HG02610 (cell line): Measurements from ENCODE around the gene FAM9A.
"Not testable (repeated sequence)": the region's sequence is repeated elsewhere in the genome, so short reads cannot be mapped to it uniquely, and the experiment has no call there.

Source experiments
- ATAC-seq: cut with Tn5 transposase; IDR thresholded peaks from one replicate; pipeline ENCODE4 v1.9.1; 2021; ENCODE audit warnings: mild to moderate bottlenecking, moderate library complexity; ENCODE audit not compliant: unreplicated experiment

FAM9A gene

GRCh38 chrX:8805046-8805445 is 3.9 kb upstream of the FAM9A start:
- no peak for ATAC-seq

- no peak for ATAC-seq
Measured at GRCh38 chrX:8803326-8803725, 2.1 kb upstream of the FAM9A start.

- ATAC-seq: not testable (repeated sequence)
Measured at GRCh38 chrX:8800351-8800750, 832 bp downstream of the FAM9A start.

- not testable (repeated sequence) for ATAC-seq
Measured at GRCh38 chrX:8799281-8799680, 1.9 kb downstream of the FAM9A start.

- ATAC-seq: not testable (repeated sequence)
Measured at GRCh38 chrX:8798702-8799101, 2.5 kb downstream of the FAM9A start.

GRCh38 chrX:8787119-8787518 is 14.1 kb downstream of the FAM9A start:
- not testable (repeated sequence) for ATAC-seq

- no peak for ATAC-seq
Measured at GRCh38 chrX:8784162-8784561, 17.0 kb downstream of the FAM9A start.

GRCh38 chrX:8783714-8784098 is 17.5 kb downstream of the FAM9A start:
- ATAC-seq: no peak

- ATAC-seq: no peak
Measured at GRCh38 chrX:8783097-8783713, 18.0 kb downstream of the FAM9A start.

- no peak for ATAC-seq
Measured at GRCh38 chrX:8782595-8782994, 18.6 kb downstream of the FAM9A start.

- not testable (repeated sequence) for ATAC-seq
Measured at GRCh38 chrX:8781921-8782320, 19.3 kb downstream of the FAM9A start.

GRCh38 chrX:8773117-8773516 is 28.1 kb downstream of the FAM9A start:
- no peak for ATAC-seq

GRCh38 chrX:8760021-8760420 is 41.2 kb downstream of the FAM9A start:
- ATAC-seq: no peak

GRCh38 chrX:8758706-8759105 is 42.5 kb downstream of the FAM9A start:
- not testable (repeated sequence) for ATAC-seq

GRCh38 chrX:8757609-8758389 is 43.4 kb downstream of the FAM9A start:
- ATAC-seq: not testable (repeated sequence)

GRCh38 chrX:8755813-8756212 is 45.4 kb downstream of the FAM9A start:
- ATAC-seq: no peak

- no peak for ATAC-seq
Measured at GRCh38 chrX:8755116-8755515, 46.1 kb downstream of the FAM9A start.

GRCh38 chrX:8749697-8750096 is 51.5 kb downstream of the FAM9A start:
- no peak for ATAC-seq

GRCh38 chrX:8748855-8749254 is 52.3 kb downstream of the FAM9A start:
- no peak for ATAC-seq

- no peak for ATAC-seq
Measured at GRCh38 chrX:8743126-8743732, 58.0 kb downstream of the FAM9A start.

GRCh38 chrX:8741981-8742380 is 59.2 kb downstream of the FAM9A start:
- ATAC-seq: no peak
